Right atrium auricular region (tissue), 2 donors: ENCODE measurements around the gene SYT13. TPM values are rescaled to one million over a fixed set of nuclear protein-coding genes. Genes with fewer than 3 reads are reported as not detected.
A peak's percentile ranks its signal among the peaks of the same experiment; 100 is the strongest.

ENCODE experiments used
- DNase-seq: peaks from one replicate; pipeline ENCODE4 v3.0.0-alpha.2; 2019; ENCODE audit warnings: low spot score
- H3K27ac ChIP-seq, 2 donors: fragments of 200-600 bp; sonication (generic); 1 replicate in 1 of 2; 2 replicates in 1 of 2; pipeline ENCODE4 v1.5.1; 2016 to 2019
- H3K27me3 ChIP-seq, 2 donors: fragments of 200-600 bp; sonication (generic); one replicate each; pipeline versions ENCODE4 v1.5.1 to v1.6.0; 2017 to 2019
- H3K36me3 ChIP-seq: fragments of 200-600 bp; sonication (generic); one replicate; pipeline ENCODE4 v1.5.1; 2016
- H3K4me1 ChIP-seq, 2 donors: fragments of 200-600 bp; sonication (generic); one replicate each; pipeline versions ENCODE4 v1.5.1 to v1.6.0; 2017 to 2019
- H3K4me3 ChIP-seq, 2 donors: fragments of 200-600 bp; sonication (generic); 1 replicate in 1 of 2; 2 replicates in 1 of 2; pipeline ENCODE4 v1.5.1; 2017 to 2019; ENCODE audit warnings: mild to moderate bottlenecking in 1 of 2, moderate library complexity in 1 of 2
- H3K9me3 ChIP-seq, 2 donors: fragments of 200-600 bp; sonication (generic); one replicate each; pipeline ENCODE4 v1.5.1; 2019
- CTCF ChIP-seq, 2 donors: fragments of 200-600 bp; sonication (generic); IDR thresholded peaks; one replicate each; pipeline ENCODE4 v1.5.1; 2019; ENCODE audit warnings: antibody characterized with exemption in 2 of 2
- total RNA-seq, 2 donors: library from RNA; depleted of rRNA; stranded (reverse); fragments of >200 nt; gene quantifications; one replicate each; pipeline ENCODE4 v1.1.0, GENCODE V29; 2016

Gene SYT13
- total RNA-seq, 2 donors from 2014 or later, result 9.9 to 11.4 TPM

- Histone ChIP-seq H3K27me3 (no peaks in the 10 kb centered on the region), H3K36me3 (peaks cover 27% of the 10 kb centered on the region), H3K4me1 (peaks cover 0 to 29% of the 10 kb centered on the region in 2 donors), H3K9me3 (no peaks in the 10 kb centered on the region), H3K4me3 (no peak overlapping the region), H3K27ac (peak overlapping the region; percentile 3 to 5)
- no peak for DNase-seq
- TF ChIP-seq CTCF (IDR thresholded peaks at IDR 0.05), result no peak
Observed at GRCh38 chr11:45215098-45215865, 70.9 kb downstream of the SYT13 start.

GRCh38 chr11:45213717-45214116, 72.4 kb downstream of the SYT13 start:
- Histone ChIP-seq H3K27ac (no peak overlapping the region), H3K4me3 (no peak overlapping the region), H3K4me1 (peaks cover 0 to 45% of the 10 kb centered on the region in 2 donors), H3K9me3 (no peaks in the 10 kb centered on the region), H3K36me3 (peaks cover 16% of the 10 kb centered on the region), H3K27me3 (no peaks in the 10 kb centered on the region)
- DNase-seq, result no peak
- no peak for TF ChIP-seq CTCF (IDR thresholded peaks at IDR 0.05)

DNA sequence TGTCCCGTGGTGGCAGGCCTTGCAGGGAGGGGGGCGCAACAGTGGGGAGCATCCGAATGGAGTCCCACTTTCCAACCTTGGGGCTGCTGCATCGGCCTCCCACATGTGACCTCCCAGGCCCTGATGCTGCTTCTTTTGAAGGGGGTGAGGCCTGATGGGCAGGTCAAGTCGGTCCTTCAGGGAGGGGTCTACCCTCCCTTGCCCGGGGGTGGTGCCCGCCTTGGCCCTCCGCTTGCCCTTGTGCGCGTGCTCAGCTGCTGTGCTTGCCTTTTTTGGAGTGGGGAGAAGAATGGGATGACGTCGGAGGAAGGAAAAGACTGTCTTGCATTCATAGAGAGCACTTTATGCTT, 72.8 kb downstream of the SYT13 start:
- peaks cover 16% of the 10 kb centered on the region for H3K36me3 ChIP-seq
- H3K9me3 ChIP-seq, result no peaks in the 10 kb centered on the region
- no peak for DNase-seq
- H3K27me3 ChIP-seq, result no peaks in the 10 kb centered on the region
- H3K27ac ChIP-seq, result no peak overlapping the region
- H3K4me1 ChIP-seq, result peaks cover 0 to 49% of the 10 kb centered on the region in 2 donors
- no peak for TF ChIP-seq CTCF (IDR thresholded peaks at IDR 0.05)
- no peak overlapping the region for H3K4me3 ChIP-seq

- H3K4me3 ChIP-seq, result no peak overlapping the region
- H3K4me1 ChIP-seq, result peaks cover 0 to 55% of the 10 kb centered on the region in 2 donors
- no peak for TF ChIP-seq CTCF (IDR thresholded peaks at IDR 0.05)
- no peaks in the 10 kb centered on the region for H3K9me3 ChIP-seq
- H3K36me3 ChIP-seq, result peaks cover 16% of the 10 kb centered on the region
- H3K27ac ChIP-seq, result peak overlapping the region in 1 of 2 donors; percentile 40
- H3K27me3 ChIP-seq, result no peaks in the 10 kb centered on the region
- no peak for DNase-seq
Observed at GRCh38 chr11:45212566-45213315, 73.4 kb downstream of the SYT13 start.

GRCh38 chr11:45211732-45212131, 74.4 kb downstream of the SYT13 start:
- TF ChIP-seq CTCF (IDR thresholded peaks at IDR 0.05), result no peak
- H3K9me3 ChIP-seq, result no peaks in the 10 kb centered on the region
- no peak overlapping the region for H3K4me3 ChIP-seq
- H3K4me1 ChIP-seq, result peaks cover 0 to 60% of the 10 kb centered on the region in 2 donors
- DNase-seq, result no peak
- peak overlapping the region; percentile 84 to 89 for H3K27ac ChIP-seq
- H3K27me3 ChIP-seq, result no peaks in the 10 kb centered on the region
- H3K36me3 ChIP-seq, result peaks cover 16% of the 10 kb centered on the region
